HepG2 (cell line): ENCODE data around the gene GNAS. TPM values are rescaled to one million over a fixed set of nuclear protein-coding genes. Genes with fewer than 3 reads are reported as not detected.
A peak's percentile ranks its signal among the peaks of the same experiment; 100 is the strongest.
"Not testable (repeated sequence)": the region's sequence is repeated elsewhere in the genome, so short reads cannot be mapped to it uniquely, and the experiment has no call there.

Experiments
- ATAC-seq: fragments of 200-7000 bp; cut with Tn5 transposase; 3 replicates; pipeline ENCODE4 v1.9.1; 2020; ENCODE audit warnings: mild to moderate bottlenecking, moderate library complexity
- BruUV-seq: library from RNA; stranded (reverse); fragments of 400-500 nt; replicated peaks from 2 replicates; lab custom pipeline; 2021; lab: Mats Ljungman, UMichigan
- CTCF ChIA-PET: fragments of 300-600 bp; formaldehyde crosslinking; extraction: SDS; loops from one replicate; lab custom pipeline; 2021; ENCODE audit warnings: low total read pairs, inconsistent platforms, low intra/inter-chr PET ratio; lab: Yijun Ruan, JAX
- POLR2A ChIA-PET: fragments of 350-600 bp; sonication (Branson Sonifier 250); formaldehyde crosslinking; loops from one replicate; lab custom pipeline; 2020; ENCODE audit warnings: antibody characterized with exemption, inconsistent platforms; lab: Yijun Ruan, JAX
- DNase-seq: peaks from one replicate; pipeline ENCODE4 v3.0.0-alpha.2; 2015; ENCODE audit warnings: low spot score
- FAIRE-seq: peaks from 3 replicates; lab custom pipeline; 2011; peaks lifted over from hg19 to GRCh38; lab: Jason Lieb, UNC
- H2AFZ ChIP-seq: one replicate; pipeline ENCODE4 v1.6.1; 2011; ENCODE audit warnings: low read length, inconsistent platforms
- H3K27ac ChIP-seq: fragments of 300-600 bp; 3 replicates; pipeline ENCODE4 v1.8.0; 2011; ENCODE audit warnings: mixed run types, mild to moderate bottlenecking, mixed read lengths, low read length, inconsistent platforms; ENCODE audit not compliant: insufficient read depth; ENCODE audit errors: extremely low read length
- H3K27me3 ChIP-seq, 2 experiments: fragments of 200-600 bp in 1 of 2; 2 replicates in 1 of 2; 3 replicates in 1 of 2; pipeline versions ENCODE4 v1.6.0 to v1.8.0; 2011; ENCODE audit warnings: low read length in 2 of 2, mild to moderate bottlenecking in 2 of 2, moderate library complexity in 2 of 2, inconsistent platforms in 1 of 2; ENCODE audit not compliant: insufficient read depth in 2 of 2, control insufficient read depth in 1 of 2
- H3K36me3 ChIP-seq, 2 experiments: fragments of 200-600 bp in 1 of 2; replicated peaks in 1 of 2; 2 replicates in 1 of 2; 3 replicates in 1 of 2; pipeline versions ENCODE4 v1.5.1 to v1.8.0; 2011; ENCODE audit warnings: low read length in 2 of 2, inconsistent platforms in 1 of 2; ENCODE audit not compliant: insufficient read depth in 2 of 2, control insufficient read depth in 1 of 2
- H3K4me1 ChIP-seq: 2 replicates; pipeline ENCODE4 v1.5.1; 2012; ENCODE audit warnings: low read length, inconsistent platforms; ENCODE audit not compliant: insufficient read depth
- H3K4me2 ChIP-seq: 2 replicates; pipeline ENCODE4 v1.6.0; 2011; ENCODE audit warnings: low read depth, low read length, inconsistent platforms
- H3K4me3 ChIP-seq, 3 experiments: fragments of 200-600 bp in 1 of 3; sonication (generic), shearing (Covaris generic) in 1 of 3; replicated peaks in 1 of 3; 2 replicates each; pipeline ENCODE4 v1.5.1; 2011 to 2016; ENCODE audit warnings: low read length in 3 of 3, inconsistent platforms in 2 of 3, low read depth in 2 of 3, mild to moderate bottlenecking in 2 of 3, control low read depth in 1 of 3, mixed read lengths in 1 of 3; ENCODE audit not compliant: insufficient read depth in 1 of 3
- H3K79me2 ChIP-seq: one replicate; pipeline ENCODE4 v1.6.1; 2011; ENCODE audit warnings: low read length, inconsistent platforms; ENCODE audit not compliant: insufficient read depth
- H3K9ac ChIP-seq: 2 replicates; pipeline ENCODE4 v1.6.0; 2011; ENCODE audit warnings: mild to moderate bottlenecking, low read depth, low read length, inconsistent platforms; ENCODE audit not compliant: insufficient read depth
- H3K9me3 ChIP-seq: 2 replicates; pipeline ENCODE4 v1.5.1; 2012; ENCODE audit warnings: mild to moderate bottlenecking, low read length
- H4K20me1 ChIP-seq: 2 replicates; pipeline ENCODE4 v1.6.0; 2011; ENCODE audit warnings: inconsistent platforms, mild to moderate bottlenecking, low read length, moderate library complexity; ENCODE audit not compliant: insufficient read depth
- AHR ChIP-seq: IDR thresholded peaks from 2 replicates; pipeline ENCODE4 v1.6.1; 2018; ENCODE audit warnings: missing genetic modification reagents, missing compliant biosample characterization
- CTCF ChIP-seq: sonication (generic); formaldehyde crosslinking; IDR thresholded peaks from 2 replicates; pipeline ENCODE4 v1.5.0; 2020; ENCODE audit warnings: mild to moderate bottlenecking, missing genetic modification reagents, moderate library complexity
- STAG1 ChIP-seq: sonication (generic); formaldehyde crosslinking; IDR thresholded peaks from 2 replicates; pipeline ENCODE4 v1.4.0; 2020; ENCODE audit warnings: missing genetic modification reagents
- XRCC5 ChIP-seq: fragments of 200-400 bp; formaldehyde crosslinking; optimal IDR thresholded peaks from 2 replicates; pipeline ENCODE3; 2017; ENCODE audit warnings: mild to moderate bottlenecking, low read length
- ZHX2 ChIP-seq, 2 experiments: sonication (generic) in 1 of 2; formaldehyde crosslinking in 1 of 2; IDR thresholded peaks; 2 replicates each; pipeline versions ENCODE4 v1.6.1 to v1.9.0; 2014 to 2022; ENCODE audit warnings: antibody characterized with exemption in 1 of 2, borderline replicate concordance in 1 of 2, inconsistent platforms in 1 of 2, low read depth in 1 of 2, missing genetic modification reagents in 1 of 2
- ZNF138 ChIP-seq: sonication (generic); formaldehyde crosslinking; IDR thresholded peaks from 2 replicates; pipeline ENCODE4 v1.5.0; 2020; ENCODE audit warnings: mild to moderate bottlenecking, low read depth, missing genetic modification reagents
- ZNF7 ChIP-seq: IDR thresholded peaks from 2 replicates; pipeline ENCODE4 v1.6.1; 2016; ENCODE audit warnings: missing biosample characterization, missing genetic modification reagents
- WGBS: methylation state at CpG from one replicate; pipeline ENCODE4 v1.1.6; 2017; ENCODE audit warnings: low lambda C conversion rate; 5-methylcytosine and 5-hydroxymethylcytosine counted together
- in situ Hi-C: cut with HindIII; loops from 2 replicates; pipeline ENCODE4 v1.10.0; 2017; ENCODE audit warnings: low pct_unique_long_range_greater_than_20kb; ENCODE audit not compliant: extremely low pct_ligation_motif_present
- intact Hi-C: fragments of 100-400 bp; cut with micrococcal nuclease; formaldehyde crosslinking; loops from one replicate; pipeline ENCODE4 v1.10.0; 2022; ENCODE audit not compliant: unreplicated experiment
- polyA plus RNA-seq, 8 experiments: library from polyadenylated mRNA; depleted of rRNA in 3 of 8; stranded (reverse) in 7 of 8; unstranded in 1 of 8; fragments of >200 nt; fragmentation: Illumina TruSeq in 4 of 8; extraction: Trizol in 4 of 8; gene quantifications; 2 replicates each; pipeline versions ENCODE4 v1.2.1 to v1.2.3, GENCODE V29; 2011 to 2016; ENCODE audit warnings: low read depth in 4 of 8, missing spikeins in 1 of 8, mixed read lengths in 1 of 8; ENCODE audit not compliant: insufficient read depth in 1 of 8
- total RNA-seq, 5 experiments: library from RNA; depleted of rRNA; stranded (reverse); fragments of >200 nt; fragmentation: Illumina TruSeq; extraction: Trizol; gene quantifications; 2 replicates each; pipeline ENCODE4 v1.2.3, GENCODE V29; 2016; ENCODE audit warnings: low read depth in 1 of 5
- TF ChIP-seq, protein P1 (sequence below): IDR thresholded peaks from 2 replicates; pipeline ENCODE4 v1.6.1; 2016; ENCODE audit warnings: control low read depth

Gene GNAS
- total and polyA plus RNA-seq, 2 of the 13 experiments (the other 11 are each of a cell fraction or from before 2014, with no cell fraction given), result 407 to 1,008 TPM

DNA sequence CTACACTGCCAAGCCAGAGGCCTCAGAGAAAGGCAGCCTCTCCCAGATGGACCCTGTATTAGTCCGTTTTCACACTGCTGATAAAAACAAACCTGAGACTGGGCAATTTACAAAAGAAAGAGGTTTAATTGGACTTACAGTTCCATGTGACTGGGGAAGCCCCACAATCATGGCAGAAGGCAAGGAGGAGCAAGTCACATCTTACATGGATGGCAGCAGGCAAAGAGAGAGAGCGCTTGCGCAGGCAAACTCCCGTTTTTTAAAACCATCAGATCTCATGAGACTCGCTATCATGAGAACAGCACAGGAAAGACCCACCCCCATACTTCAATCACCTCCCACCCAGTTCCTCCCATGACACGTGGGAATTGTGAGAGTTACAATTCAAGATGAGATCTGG lies 32.0 kb upstream of the GNAS start:
- in situ Hi-C loops, H3K4me1 ChIP-seq, H3K79me2 ChIP-seq, H3K4me2 ChIP-seq, FAIRE-seq, intact Hi-C loops, H3K4me3 ChIP-seq, H4K20me1 ChIP-seq, BruUV-seq, DNase-seq, H2AFZ ChIP-seq, H3K9ac ChIP-seq, H3K36me3 ChIP-seq, H3K27ac ChIP-seq, CTCF ChIA-PET, POLR2A ChIA-PET, H3K9me3 ChIP-seq, ATAC-seq: not testable (repeated sequence)
- 40% methylated on average over 6 of the region's 6 CpGs for WGBS
- H3K27me3 ChIP-seq, result peaks cover 17 to 77% of the 10 kb centered on the region in 2 experiments

- Histone ChIP-seq H3K27ac (no peak overlapping the region), H3K9me3 (no peaks in the 10 kb centered on the region), H3K36me3 (no peaks in the 10 kb centered on the region), H3K4me1 (no peaks in the 10 kb centered on the region), H2AFZ (no peak overlapping the region), H3K9ac (no peak overlapping the region), H3K27me3 (peaks cover 11 to 70% of the 10 kb centered on the region in 2 experiments), H3K79me2 (no peaks in the 10 kb centered on the region), H3K4me3 (no peak overlapping the region), H4K20me1 (no peaks in the 10 kb centered on the region), H3K4me2 (no peak overlapping the region)
- POLR2A ChIA-PET, result no interaction called here
- CTCF ChIA-PET, result interaction anchor here (0.8 to 1.2 kb wide), 2 partner anchors 400 to 674 kb away, joined by 3 read pairs; no protein-coding TSS in a partner anchor
- DNase-seq (peak; percentile 29), FAIRE-seq (no peak), ATAC-seq (peak; percentile 83)
- TF ChIP-seq CTCF (CRISPR knock-in tag), result peak; percentile 62
- TF ChIP-seq ZNF7 (CRISPR knock-in tag), result peak; percentile 61
- no peak for TF ChIP-seq ZNF138 (CRISPR knock-in tag)
- TF ChIP-seq AHR (CRISPR knock-in tag), result no peak
- TF ChIP-seq ZHX2 (IDR thresholded peaks at IDR 0.05; ENCODE audit: low read depth), result no peak
- TF ChIP-seq ZHX2 (CRISPR knock-in tag; IDR thresholded peaks at IDR 0.05; ENCODE audit: borderline replicate concordance), result no peak
- TF ChIP-seq XRCC5, result peak; percentile 65
- TF ChIP-seq, protein P1, sequence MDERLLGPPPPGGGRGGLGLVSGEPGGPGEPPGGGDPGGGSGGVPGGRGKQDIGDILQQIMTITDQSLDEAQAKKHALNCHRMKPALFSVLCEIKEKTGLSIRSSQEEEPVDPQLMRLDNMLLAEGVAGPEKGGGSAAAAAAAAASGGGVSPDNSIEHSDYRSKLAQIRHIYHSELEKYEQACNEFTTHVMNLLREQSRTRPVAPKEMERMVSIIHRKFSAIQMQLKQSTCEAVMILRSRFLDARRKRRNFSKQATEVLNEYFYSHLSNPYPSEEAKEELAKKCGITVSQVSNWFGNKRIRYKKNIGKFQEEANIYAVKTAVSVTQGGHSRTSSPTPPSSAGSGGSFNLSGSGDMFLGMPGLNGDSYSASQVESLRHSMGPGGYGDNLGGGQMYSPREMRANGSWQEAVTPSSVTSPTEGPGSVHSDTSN (CRISPR knock-in tag), result 0 out of 2 replicates have a peak, but pooled peaks have one; percentile 45
- TF ChIP-seq STAG1 (CRISPR knock-in tag), result peak; percentile 67
- 29% methylated on average over 7 of the region's 8 CpGs for WGBS
- intact Hi-C loops, result no loop called here
- in situ Hi-C loops, result no loop called here
- no TSS peak for BruUV-seq
Measured at GRCh38 chr20:58822149-58822548, 30.4 kb upstream of the GNAS start.
